LNCaP clone FGC (cell line): ENCODE results near the gene CCDC201.

Experiments used
- DNase-seq: peaks from one replicate; pipeline ENCODE4 v3.0.0-alpha.2; 2011; ENCODE audit warnings: low read depth
- H3K4me3 ChIP-seq: 2 replicates; pipeline ENCODE4 v1.5.1; 2011; ENCODE audit warnings: mild to moderate bottlenecking, low read depth, low read length, control low read depth
- TF ChIP-seq, protein P1 (sequence below): IDR thresholded peaks from 2 replicates; pipeline ENCODE4 v1.5.1; 2012; ENCODE audit warnings: mild to moderate bottlenecking; ENCODE audit not compliant: control insufficient read depth, insufficient read depth; ENCODE audit errors: extremely low read depth

The CCDC201 gene

DNA sequence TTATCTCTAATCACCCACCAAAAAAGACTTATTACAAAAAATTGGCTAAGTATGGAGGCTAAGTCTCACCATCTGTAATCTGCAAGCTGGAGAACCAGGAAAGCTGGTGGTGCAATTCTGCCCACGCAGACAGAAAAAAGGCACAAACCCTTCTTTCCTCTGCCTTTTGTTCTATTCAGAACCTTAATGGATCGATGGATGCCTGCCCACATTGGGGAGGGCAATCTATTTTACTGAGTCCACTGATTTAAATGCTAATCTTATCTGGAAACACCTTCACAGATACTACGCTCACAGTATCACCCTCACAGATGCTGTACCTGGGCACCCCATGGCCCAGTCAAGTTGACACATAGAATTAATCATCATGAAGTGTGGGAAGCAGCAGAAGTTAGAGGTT is 38.0 kb upstream of the CCDC201 start:
- DNase-seq, result no peak
- TF ChIP-seq, protein P1, sequence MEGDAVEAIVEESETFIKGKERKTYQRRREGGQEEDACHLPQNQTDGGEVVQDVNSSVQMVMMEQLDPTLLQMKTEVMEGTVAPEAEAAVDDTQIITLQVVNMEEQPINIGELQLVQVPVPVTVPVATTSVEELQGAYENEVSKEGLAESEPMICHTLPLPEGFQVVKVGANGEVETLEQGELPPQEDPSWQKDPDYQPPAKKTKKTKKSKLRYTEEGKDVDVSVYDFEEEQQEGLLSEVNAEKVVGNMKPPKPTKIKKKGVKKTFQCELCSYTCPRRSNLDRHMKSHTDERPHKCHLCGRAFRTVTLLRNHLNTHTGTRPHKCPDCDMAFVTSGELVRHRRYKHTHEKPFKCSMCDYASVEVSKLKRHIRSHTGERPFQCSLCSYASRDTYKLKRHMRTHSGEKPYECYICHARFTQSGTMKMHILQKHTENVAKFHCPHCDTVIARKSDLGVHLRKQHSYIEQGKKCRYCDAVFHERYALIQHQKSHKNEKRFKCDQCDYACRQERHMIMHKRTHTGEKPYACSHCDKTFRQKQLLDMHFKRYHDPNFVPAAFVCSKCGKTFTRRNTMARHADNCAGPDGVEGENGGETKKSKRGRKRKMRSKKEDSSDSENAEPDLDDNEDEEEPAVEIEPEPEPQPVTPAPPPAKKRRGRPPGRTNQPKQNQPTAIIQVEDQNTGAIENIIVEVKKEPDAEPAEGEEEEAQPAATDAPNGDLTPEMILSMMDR, result no peak
- H3K4me3 ChIP-seq, result no peak overlapping the region

DNA sequence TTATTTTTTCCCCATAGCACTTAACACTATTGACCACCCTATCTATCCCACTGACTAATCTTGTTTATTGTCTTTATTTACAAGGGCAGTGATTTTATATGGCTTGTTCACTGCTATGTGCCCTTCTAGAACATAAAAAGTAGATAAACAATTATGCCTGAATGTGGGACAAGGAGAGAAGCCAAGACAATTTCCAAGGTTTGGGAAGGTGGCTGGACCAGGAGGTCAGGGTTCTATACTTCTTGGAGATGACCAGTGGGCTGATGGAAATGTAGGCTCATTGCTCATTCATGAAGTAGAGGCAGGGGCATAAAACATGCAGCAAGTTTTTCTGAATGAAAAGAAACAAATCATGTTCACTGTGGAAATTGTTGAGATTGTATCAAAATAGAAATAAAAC is 36.7 kb upstream of the CCDC201 start:
- no peak overlapping the region for H3K4me3 ChIP-seq
- TF ChIP-seq, protein P1, result no peak
- DNase-seq, result no peak

- no peak for DNase-seq
- TF ChIP-seq, protein P1, result 0 out of 2 replicates have a peak, but pooled peaks have one; percentile 5
These were observed 29.9 kb upstream of the CCDC201 start for GRCh38 chr7:45902820-45903219.

GRCh38 chr7:45901566-45901965 is 28.7 kb upstream of the CCDC201 start:
- TF ChIP-seq, protein P1, result no peak
- DNase-seq, result no peak
- no peak overlapping the region for H3K4me3 ChIP-seq

More at GRCh38 chr7:45902820-45903219, 29.9 kb upstream of the CCDC201 start:
- H3K4me3 ChIP-seq, result no peak overlapping the region

DNA sequence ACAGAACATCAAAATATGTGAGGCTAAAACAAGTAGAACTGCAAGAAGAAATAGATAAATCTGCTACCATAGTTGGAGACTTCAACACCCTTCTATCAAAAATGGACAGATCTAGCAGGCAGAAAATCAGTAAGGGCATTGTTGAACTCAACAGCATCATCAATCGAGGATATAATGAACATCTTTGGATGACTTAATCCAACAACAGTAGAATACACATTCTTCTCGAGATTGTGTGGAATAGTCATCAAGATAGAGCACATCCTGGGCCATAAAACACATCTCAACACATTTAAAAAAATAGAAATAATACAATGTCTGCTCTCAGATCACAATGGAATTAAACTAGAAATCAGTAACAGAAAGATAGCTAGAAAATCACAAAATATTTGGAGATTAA is 25.3 kb upstream of the CCDC201 start:
- no peak overlapping the region for H3K4me3 ChIP-seq
- TF ChIP-seq, protein P1, result no peak
- no peak for DNase-seq

- H3K4me3 ChIP-seq, result no peak overlapping the region
- TF ChIP-seq, protein P1, result no peak
- no peak for DNase-seq
These were observed 24.3 kb upstream of the CCDC201 start for GRCh38 chr7:45897042-45897690.

DNA sequence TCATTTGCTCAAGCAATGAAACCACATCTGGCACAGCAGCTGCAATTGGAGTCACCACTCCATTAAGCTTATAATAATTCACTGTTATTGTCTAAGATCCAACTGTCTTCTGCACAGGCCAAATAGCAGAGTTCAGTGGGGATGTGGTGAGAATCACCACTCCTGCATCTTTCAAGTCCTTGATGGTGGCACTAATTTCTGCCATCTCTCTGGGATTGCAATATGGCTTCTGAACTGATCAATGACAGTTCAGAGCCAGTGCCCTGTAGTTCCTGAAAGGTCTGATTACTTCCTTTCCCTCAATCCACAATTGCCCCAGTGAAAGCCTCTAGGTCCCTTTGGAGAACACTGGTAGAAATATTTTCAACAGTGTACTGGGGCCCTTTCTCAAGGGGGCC is 21.8 kb upstream of the CCDC201 start:
- no peak for DNase-seq
- TF ChIP-seq, protein P1, result no peak
- H3K4me3 ChIP-seq, result no peak overlapping the region
